OCI-LY1 (cell line): Measurements from ENCODE around the gene ASIC4.

Experiments used
- H2AFZ ChIP-seq: fragments of 200-600 bp; sonication (generic), shearing (Covaris generic); 2 replicates; pipeline ENCODE4 v1.6.0; 2014; ENCODE audit warnings: antibody characterized with exemption, mild to moderate bottlenecking, low read length
- H3F3A ChIP-seq: fragments of 200-600 bp; sonication (generic), shearing (Covaris generic); 2 replicates; pipeline ENCODE4 v1.6.0; 2014; ENCODE audit warnings: mild to moderate bottlenecking, antibody characterized with exemption, low read length, moderate library complexity; ENCODE audit not compliant: insufficient read depth
- H3K27ac ChIP-seq: fragments of 200-600 bp; sonication (generic); 2 replicates; pipeline ENCODE4 v1.5.1; 2014; ENCODE audit warnings: low read length, mixed run types, mild to moderate bottlenecking, low read depth; ENCODE audit not compliant: poor library complexity, severe bottlenecking
- H3K27me3 ChIP-seq: fragments of 200-600 bp; sonication (generic); 2 replicates; pipeline ENCODE4 v1.6.0; 2014; ENCODE audit warnings: antibody characterized with exemption, mild to moderate bottlenecking, low read length, moderate library complexity; ENCODE audit not compliant: insufficient read depth
- H3K36me3 ChIP-seq: fragments of 200-600 bp; sonication (generic); 2 replicates; pipeline ENCODE4 v1.6.1; 2014; ENCODE audit warnings: mild to moderate bottlenecking, antibody characterized with exemption, low read length, moderate library complexity, mixed read lengths; ENCODE audit not compliant: insufficient read depth
- H3K4me1 ChIP-seq: fragments of 200-600 bp; sonication (generic); 2 replicates; pipeline ENCODE4 v1.5.1; 2014; ENCODE audit warnings: mild to moderate bottlenecking, low read length, moderate library complexity; ENCODE audit not compliant: insufficient read depth, severe bottlenecking
- H3K4me2 ChIP-seq: fragments of 200-600 bp; sonication (generic), shearing (Covaris generic); 2 replicates; pipeline ENCODE4 v1.6.1; 2014; ENCODE audit warnings: low read length
- H3K4me3 ChIP-seq: fragments of 200-600 bp; sonication (generic); 2 replicates; pipeline ENCODE4 v1.5.1; 2014; ENCODE audit warnings: low read length, low read depth, mild to moderate bottlenecking, mixed read lengths; ENCODE audit not compliant: poor library complexity, severe bottlenecking
- H3K79me2 ChIP-seq: fragments of 200-600 bp; shearing (Covaris generic); 2 replicates; pipeline ENCODE4 v1.6.1; 2016; ENCODE audit warnings: mixed run types, low read length, mixed read lengths; ENCODE audit not compliant: insufficient read depth
- H3K9ac ChIP-seq: fragments of 200-600 bp; sonication (generic), shearing (Covaris generic); 2 replicates; pipeline ENCODE4 v1.6.1; 2014; ENCODE audit warnings: mild to moderate bottlenecking, low read length, mixed read lengths
- H3K9me2 ChIP-seq: fragments of 200-600 bp; sonication (generic), shearing (Covaris generic); 2 replicates; pipeline ENCODE4 v1.6.1; 2014; ENCODE audit warnings: low read depth, mild to moderate bottlenecking, low read length, mixed read lengths
- H3K9me3 ChIP-seq: fragments of 200-600 bp; shearing (Covaris generic); 2 replicates; pipeline ENCODE4 v1.6.1; 2014; ENCODE audit warnings: low read length, mixed read lengths
- H4K20me1 ChIP-seq: fragments of 200-600 bp; sonication (generic), shearing (Covaris generic); 2 replicates; pipeline ENCODE4 v1.6.0; 2016; ENCODE audit warnings: mild to moderate bottlenecking, low read length; ENCODE audit not compliant: insufficient read depth
- CTCF ChIP-seq: fragments of 200-600 bp; sonication (generic), shearing (Covaris generic); IDR thresholded peaks from 2 replicates; pipeline ENCODE4 v1.5.1; 2017; ENCODE audit warnings: mild to moderate bottlenecking, antibody characterized with exemption, low read length, moderate library complexity, mixed read lengths
- EZH2 ChIP-seq: fragments of 200-600 bp; sonication (generic), shearing (Covaris generic); IDR thresholded peaks from 2 replicates; pipeline ENCODE4 v1.8.0; 2017; ENCODE audit warnings: borderline replicate concordance, mixed run types, mild to moderate bottlenecking, antibody characterized with exemption, low read length, moderate library complexity, mixed read lengths

ASIC4 gene

DNA sequence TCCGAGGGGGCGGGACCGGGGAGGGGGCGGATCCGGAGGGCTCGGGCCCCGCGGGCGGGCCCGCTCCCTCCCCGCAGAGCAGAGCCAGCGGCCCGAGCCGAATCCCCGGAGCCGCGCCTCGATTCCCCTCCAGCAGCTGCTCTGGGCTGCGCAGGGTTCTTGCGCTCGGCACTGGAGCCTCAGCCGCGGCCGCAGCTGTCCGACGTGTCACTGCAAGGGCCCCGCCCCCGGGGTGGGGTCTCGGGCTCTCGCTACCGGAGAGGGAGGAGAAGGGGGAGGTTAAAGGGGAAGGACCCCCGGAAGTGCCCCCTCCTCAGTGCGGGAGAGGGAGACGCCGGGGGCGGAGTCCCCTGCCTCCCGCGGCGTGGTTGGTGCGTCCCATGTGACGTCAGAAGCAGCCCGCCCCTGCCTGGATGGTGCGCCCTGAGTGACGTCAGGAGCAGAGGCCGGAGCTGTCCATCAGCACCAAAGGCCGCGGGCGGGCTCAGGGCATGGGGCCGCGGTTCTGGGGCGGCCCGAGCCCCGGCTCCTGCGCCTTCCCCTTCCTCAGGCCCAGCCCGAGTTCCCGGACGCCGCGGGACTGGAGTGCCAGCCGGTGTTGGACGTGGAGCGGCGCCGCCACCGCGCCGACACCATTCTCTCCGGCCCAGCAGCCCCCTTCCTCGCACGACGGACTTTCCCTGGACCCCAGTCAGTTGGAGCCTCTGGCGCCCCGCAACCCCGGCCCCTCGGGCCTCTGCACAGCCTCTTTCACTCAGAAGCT lies 29.5 kb downstream of the ASIC4 start, which contains the start of the genes CHPF and TMEM198:
TSS of gene CHPF (minus strand) at position 214 of the 763 bp plus-strand sequence. CDS start 271 bp downstream, outside the sequence.
TSS of gene TMEM198 (plus strand) at position 433 of the 763 bp plus-strand sequence. CDS start 700 bp downstream, outside the sequence.
- Histone ChIP-seq H3K27ac (peak within 1 kb of the TSS; percentile 44), H3K79me2 (no peaks in the 10 kb centered on the region), H3K4me1 (peaks cover 13% of the 10 kb centered on the region), H3K9me3 (no peaks in the 10 kb centered on the region), H3K4me3 (peak within 1 kb of the TSS; percentile 66), H2AFZ (no peak within 1 kb of the TSS), H3K36me3 (peaks cover 11% of the 10 kb centered on the region; the same call in 1 of the 2 replicates), H3F3A (no peaks in the 10 kb centered on the region), H3K4me2 (peak within 1 kb of the TSS; percentile 65), H3K9me2 (no peaks in the 10 kb centered on the region), H3K9ac (peak within 1 kb of the TSS; percentile 56), H4K20me1 (no peaks in the 10 kb centered on the region), H3K27me3 (no peaks in the 10 kb centered on the region)
- TF ChIP-seq EZH2, result no peak
- no peak for TF ChIP-seq CTCF

DNA sequence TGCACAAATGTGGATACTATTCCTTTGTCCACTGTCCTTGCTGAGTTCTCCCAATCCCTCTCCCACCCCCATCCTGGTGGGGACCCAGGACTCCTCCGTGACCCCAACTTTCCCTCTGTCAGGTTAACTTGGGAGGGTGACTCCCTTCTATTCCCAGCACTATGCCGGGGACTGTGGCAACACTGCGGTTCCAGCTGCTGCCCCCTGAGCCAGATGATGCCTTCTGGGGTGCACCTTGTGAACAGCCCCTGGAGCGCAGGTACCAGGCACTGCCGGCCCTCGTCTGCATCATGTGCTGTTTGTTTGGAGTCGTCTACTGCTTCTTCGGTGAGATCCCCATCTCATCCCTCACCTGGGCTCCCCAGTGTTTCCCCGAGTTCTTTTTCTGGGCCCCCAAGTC lies 30.3 kb downstream of the ASIC4 start:
- H2AFZ ChIP-seq, result no peak overlapping the region
- H3K36me3 ChIP-seq, result peaks cover 11% of the 10 kb centered on the region; the same call in 1 of the 2 replicates
- H3K79me2 ChIP-seq, result no peaks in the 10 kb centered on the region
- TF ChIP-seq EZH2 (no peak), CTCF (no peak)
- H3K27ac ChIP-seq, result no peak overlapping the region
- no peaks in the 10 kb centered on the region for H3F3A ChIP-seq
- no peaks in the 10 kb centered on the region for H3K27me3 ChIP-seq
- no peaks in the 10 kb centered on the region for H3K9me3 ChIP-seq
- H3K9me2 ChIP-seq, result no peaks in the 10 kb centered on the region
- H3K4me3 ChIP-seq, result peak overlapping the region; percentile 66
- H4K20me1 ChIP-seq, result no peaks in the 10 kb centered on the region
- H3K4me2 ChIP-seq, result peak overlapping the region; percentile 65
- H3K9ac ChIP-seq, result no peak overlapping the region; the same call in 1 of the 2 replicates
- peaks cover 13% of the 10 kb centered on the region for H3K4me1 ChIP-seq

DNA sequence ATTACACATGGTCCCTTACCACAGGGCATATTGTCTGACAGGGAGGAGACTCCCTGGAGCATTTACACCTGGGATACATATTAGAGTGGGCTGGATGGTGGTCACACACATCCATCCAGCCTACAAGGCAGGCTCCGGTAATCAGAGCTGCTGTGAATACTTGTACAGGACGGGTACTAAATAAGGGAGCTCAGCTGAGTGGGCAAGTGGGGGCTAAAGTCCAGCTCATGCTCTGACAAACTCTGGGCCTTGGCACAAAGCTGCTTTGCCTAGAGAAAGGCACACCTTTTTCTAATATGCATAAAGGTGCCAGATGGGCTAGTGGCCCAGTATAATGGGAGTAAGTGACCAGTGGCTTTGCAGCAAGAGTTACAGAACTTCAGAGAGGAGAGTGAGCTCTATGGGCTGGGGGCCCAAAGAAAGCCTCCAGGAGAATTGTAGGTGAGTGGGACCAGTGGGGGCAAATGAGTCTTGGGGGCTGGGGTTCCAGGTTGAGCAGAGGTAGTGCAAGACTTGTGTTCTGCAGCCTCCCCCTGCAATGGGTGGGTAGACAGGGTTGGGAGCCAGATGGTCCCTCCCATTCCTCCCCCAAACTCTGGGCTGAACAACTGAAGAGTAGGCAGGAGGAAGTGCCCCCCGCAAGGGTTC lies 31.1 kb downstream of the ASIC4 start:
- TF ChIP-seq CTCF (no peak), EZH2 (no peak)

More for the DNA sequence above, 31.1 kb downstream of the ASIC4 start:
- no peaks in the 10 kb centered on the region for H4K20me1 ChIP-seq
- no peaks in the 10 kb centered on the region for H3K9me3 ChIP-seq
- peaks cover 10% of the 10 kb centered on the region; the same call in 1 of the 2 replicates for H3K36me3 ChIP-seq
- H3K9ac ChIP-seq, result no peak overlapping the region
- no peaks in the 10 kb centered on the region for H3K9me2 ChIP-seq
- no peaks in the 10 kb centered on the region for H3K79me2 ChIP-seq
- peaks cover 13% of the 10 kb centered on the region for H3K4me1 ChIP-seq
- H3K4me3 ChIP-seq, result no peak overlapping the region
- no peak overlapping the region for H3K4me2 ChIP-seq
- H3K27ac ChIP-seq, result no peak overlapping the region
- H2AFZ ChIP-seq, result no peak overlapping the region
- H3F3A ChIP-seq, result no peaks in the 10 kb centered on the region
- H3K27me3 ChIP-seq, result no peaks in the 10 kb centered on the region
